H1 (cell line): ENCODE results near the gene DNAI1. TPM values are rescaled to one million over a fixed set of nuclear protein-coding genes. Genes with fewer than 3 reads are reported as not detected.

Experiments used
- ATF2 ChIP-seq: IDR thresholded peaks from 2 replicates; pipeline ENCODE4 v1.6.1; 2012; ENCODE audit warnings: low read length, inconsistent platforms
- CTCF ChIP-seq, 3 experiments: IDR thresholded peaks; 1 replicate in 2 of 3; 2 replicates in 1 of 3; pipeline versions ENCODE4 v1.5.1 to v1.6.1; 2011; ENCODE audit warnings: low read length in 3 of 3, mild to moderate bottlenecking in 3 of 3, inconsistent platforms in 2 of 3, low read depth in 1 of 3, moderate library complexity in 1 of 3; ENCODE audit not compliant: insufficient read depth in 1 of 3; ENCODE audit errors: control extremely low read depth in 1 of 3
- HDAC2 ChIP-seq, 2 experiments: fragments of 300-600 bp in 1 of 2; sonication (generic) in 1 of 2; IDR thresholded peaks; 2 replicates each; pipeline ENCODE4 v1.6.1; 2011 to 2012; ENCODE audit warnings: low read depth in 2 of 2, low read length in 2 of 2, mild to moderate bottlenecking in 2 of 2, moderate library complexity in 2 of 2, borderline replicate concordance in 1 of 2, inconsistent platforms in 1 of 2
- USF2 ChIP-seq: IDR thresholded peaks from 2 replicates; pipeline ENCODE4 v1.6.1; 2011; ENCODE audit warnings: low read length, improper control_type of control experiment
- polyA plus RNA-seq, 7 experiments: library from polyadenylated mRNA; depleted of rRNA in 3 of 7; stranded (reverse) in 5 of 7; unstranded in 2 of 7; fragments of >200 nt in 5 of 7; fragments of 200-250 nt in 2 of 7; gene quantifications; 1 replicate in 5 of 7; 2 replicates in 1 of 7; 4 replicates in 1 of 7; pipeline versions ENCODE4 v1.2.1 to v1.2.3, GENCODE V29; 2011 to 2013; ENCODE audit warnings: missing spikeins in 2 of 7, mixed read lengths in 2 of 7
- total RNA-seq: library from RNA; stranded (reverse); fragmentation: NEBNext Ultra II Directional; extraction: Animal tissue kit (Norgen Biotek cat#: 25700); gene quantifications from 2 replicates; pipeline ENCODE4 v1.2.1, GENCODE V29; 2021

Gene DNAI1
- total and polyA plus RNA-seq, 2 of the 8 experiments (the other 6 are each of a cell fraction or from before 2014, with no cell fraction given), result 0.37 to 0.54 TPM

- TF ChIP-seq CTCF (IDR thresholded peaks at IDR 0.05; ENCODE audit: control extremely low read depth in 1 of 3, insufficient read depth in 1 of 3, low read depth in 1 of 3, low read length in 3 of 3) (no peak), HDAC2 (IDR thresholded peaks at IDR 0.05; ENCODE audit: borderline replicate concordance in 1 of 2, low read depth in 2 of 2, low read length in 2 of 2) (no peak), USF2 (no peak), ATF2 (no peak)
These were observed 60.3 kb downstream of the DNAI1 start (continued) for GRCh38 chr9:34518896-34519295.
